Loucy (cell line): ENCODE measurements around the gene PDE4A.

Experiments
- H2AFZ ChIP-seq: fragments of 200-600 bp; sonication (generic); 2 replicates; pipeline ENCODE4 v1.6.0; 2016; ENCODE audit warnings: antibody characterized with exemption, mild to moderate bottlenecking, low read length, moderate library complexity
- H3F3A ChIP-seq: fragments of 200-600 bp; 2 replicates; pipeline ENCODE4 v1.6.0; 2016; ENCODE audit warnings: antibody characterized with exemption, low read depth, mild to moderate bottlenecking
- H3K27me3 ChIP-seq: fragments of 200-600 bp; sonication (generic); 2 replicates; pipeline ENCODE4 v1.6.1; 2014; ENCODE audit warnings: low read length, mild to moderate bottlenecking; ENCODE audit not compliant: insufficient read depth, poor library complexity, severe bottlenecking
- H3K36me3 ChIP-seq: fragments of 200-600 bp; sonication (generic); 2 replicates; pipeline ENCODE4 v1.6.1; 2016; ENCODE audit warnings: low read length; ENCODE audit not compliant: insufficient read depth
- H3K4me1 ChIP-seq: fragments of 200-600 bp; sonication (generic); 2 replicates; pipeline ENCODE4 v1.5.1; 2014; ENCODE audit warnings: low read length, mild to moderate bottlenecking; ENCODE audit not compliant: insufficient read depth, poor library complexity, severe bottlenecking
- H3K4me2 ChIP-seq: fragments of 200-600 bp; sonication (generic); 2 replicates; pipeline ENCODE4 v1.6.0; 2014; ENCODE audit warnings: antibody characterized with exemption, low read length, low read depth, mild to moderate bottlenecking; ENCODE audit not compliant: poor library complexity, severe bottlenecking
- H3K4me3 ChIP-seq: fragments of 200-600 bp; sonication (generic); 2 replicates; pipeline ENCODE4 v1.5.1; 2014; ENCODE audit warnings: low read length, mild to moderate bottlenecking, mixed read lengths; ENCODE audit not compliant: poor library complexity, severe bottlenecking
- H3K79me2 ChIP-seq: fragments of 200-600 bp; sonication (generic); 2 replicates; pipeline ENCODE4 v1.6.1; 2014; ENCODE audit warnings: low read length; ENCODE audit not compliant: insufficient read depth
- H3K9ac ChIP-seq: fragments of 200-600 bp; sonication (generic); 2 replicates; pipeline ENCODE4 v1.6.0; 2014; ENCODE audit warnings: mild to moderate bottlenecking, low read depth, low read length, moderate library complexity; ENCODE audit not compliant: poor library complexity, severe bottlenecking
- H3K9me2 ChIP-seq: fragments of 200-600 bp; sonication (generic); replicated peaks from 2 replicates; pipeline ENCODE4 v1.6.1; 2016; ENCODE audit warnings: low read depth, low read length, mixed read lengths
- H3K9me3 ChIP-seq: fragments of 200-600 bp; sonication (generic); 2 replicates; pipeline ENCODE4 v1.6.1; 2014; ENCODE audit warnings: mild to moderate bottlenecking, antibody characterized with exemption, low read length, low read depth; ENCODE audit not compliant: insufficient read depth
- H4K20me1 ChIP-seq: fragments of 200-600 bp; sonication (generic); 2 replicates; pipeline ENCODE4 v1.6.0; 2014; ENCODE audit warnings: antibody characterized with exemption, low read length, mild to moderate bottlenecking; ENCODE audit not compliant: insufficient read depth, poor library complexity, severe bottlenecking
- CTCF ChIP-seq: fragments of 200-600 bp; sonication (generic); conservative IDR thresholded peaks from 2 replicates; pipeline ENCODE4 v1.5.1; 2014; ENCODE audit warnings: mild to moderate bottlenecking, antibody characterized with exemption, low read length
- EZH2phosphoT487 ChIP-seq: fragments of 200-600 bp; IDR thresholded peaks from 2 replicates; pipeline ENCODE4 v1.6.1; 2018; ENCODE audit warnings: antibody characterized with exemption, mild to moderate bottlenecking, moderate library complexity, borderline replicate concordance

The PDE4A gene

DNA sequence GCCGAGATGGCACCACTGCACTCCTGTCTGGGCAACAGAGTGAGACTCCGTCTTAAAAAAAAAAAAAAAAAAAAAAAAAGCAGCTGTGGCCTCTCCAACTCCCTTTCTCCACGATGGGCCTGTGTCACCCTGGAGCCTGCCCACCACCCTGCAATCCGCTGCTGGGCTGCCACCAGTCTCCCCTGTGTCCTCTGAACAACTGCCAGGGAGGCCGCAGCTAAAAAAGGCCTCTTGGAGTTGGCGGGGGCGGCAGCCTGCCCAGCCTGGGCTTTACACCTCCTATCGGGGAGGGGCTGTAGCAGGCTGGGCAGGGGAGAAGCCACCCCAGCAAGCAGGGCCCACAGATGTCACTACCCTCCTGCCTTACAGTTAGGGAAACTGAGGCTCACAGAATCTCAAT lies 20.5 kb upstream of the PDE4A start:
- TF ChIP-seq CTCF = no peak
- TF ChIP-seq EZH2phosphoT487 = no peak
- H3K9me3 ChIP-seq = no peaks in the 10 kb centered on the region
- no peaks in the 10 kb centered on the region for H3F3A ChIP-seq
- H3K9ac ChIP-seq = peak overlapping the region; percentile 93
- H3K27me3 ChIP-seq = no peaks in the 10 kb centered on the region
- H3K4me3 ChIP-seq = no peak overlapping the region
- H3K79me2 ChIP-seq = peaks cover 68% of the 10 kb centered on the region
- H3K4me1 ChIP-seq = peaks cover 21% of the 10 kb centered on the region
- no peak overlapping the region for H2AFZ ChIP-seq
- peaks cover 6% of the 10 kb centered on the region; the same call in 1 of the 2 replicates for H3K36me3 ChIP-seq
- peak overlapping the region; percentile 97 for H3K4me2 ChIP-seq
- H3K9me2 ChIP-seq = no peaks in the 10 kb centered on the region
- peaks cover 53% of the 10 kb centered on the region for H4K20me1 ChIP-seq

DNA sequence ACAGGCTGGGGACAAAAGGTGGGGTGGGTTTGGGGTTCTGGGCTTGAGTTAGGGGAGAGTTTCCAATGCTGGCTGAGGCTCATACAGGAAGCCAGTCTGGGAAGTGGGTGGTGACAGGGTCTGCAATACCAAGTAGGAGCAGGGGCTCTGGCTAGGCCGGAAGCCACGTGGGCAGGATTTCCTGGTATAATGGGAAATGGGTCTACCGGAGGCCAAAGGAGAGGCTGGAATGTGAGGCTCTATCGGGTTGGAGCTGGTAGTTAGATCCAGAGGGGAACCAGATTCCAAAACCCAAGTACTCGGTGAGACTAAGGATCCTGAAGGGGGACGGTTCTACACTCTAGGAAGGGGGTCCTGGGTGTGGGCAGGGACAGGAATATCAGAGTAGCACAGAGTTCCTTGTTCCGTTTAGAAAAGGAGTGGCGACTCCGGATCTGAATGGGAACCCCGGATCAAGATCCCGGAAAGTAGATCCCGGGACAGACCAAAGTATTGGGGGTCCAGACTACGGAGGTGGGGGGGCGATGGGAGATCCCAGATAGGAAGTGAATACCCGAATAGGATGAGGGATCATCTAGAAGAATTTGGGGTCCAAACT lies 17.8 kb upstream of the PDE4A start:
- H3K9ac ChIP-seq = peak overlapping the region; percentile 93
- H3K9me2 ChIP-seq = no peaks in the 10 kb centered on the region
- H3K36me3 ChIP-seq = no peaks in the 10 kb centered on the region
- peak overlapping the region; percentile 97 for H3K4me2 ChIP-seq
- no peak overlapping the region for H2AFZ ChIP-seq
- TF ChIP-seq CTCF = no peak
- H3K27me3 ChIP-seq = no peaks in the 10 kb centered on the region
- peaks cover 24% of the 10 kb centered on the region for H3K4me1 ChIP-seq
- H4K20me1 ChIP-seq = peaks cover 48% of the 10 kb centered on the region
- no peaks in the 10 kb centered on the region for H3K9me3 ChIP-seq
- peaks cover 58% of the 10 kb centered on the region for H3K79me2 ChIP-seq
- peak overlapping the region; percentile 95 for H3K4me3 ChIP-seq
- peaks cover 8% of the 10 kb centered on the region; the same call in 1 of the 2 replicates for H3F3A ChIP-seq

DNA sequence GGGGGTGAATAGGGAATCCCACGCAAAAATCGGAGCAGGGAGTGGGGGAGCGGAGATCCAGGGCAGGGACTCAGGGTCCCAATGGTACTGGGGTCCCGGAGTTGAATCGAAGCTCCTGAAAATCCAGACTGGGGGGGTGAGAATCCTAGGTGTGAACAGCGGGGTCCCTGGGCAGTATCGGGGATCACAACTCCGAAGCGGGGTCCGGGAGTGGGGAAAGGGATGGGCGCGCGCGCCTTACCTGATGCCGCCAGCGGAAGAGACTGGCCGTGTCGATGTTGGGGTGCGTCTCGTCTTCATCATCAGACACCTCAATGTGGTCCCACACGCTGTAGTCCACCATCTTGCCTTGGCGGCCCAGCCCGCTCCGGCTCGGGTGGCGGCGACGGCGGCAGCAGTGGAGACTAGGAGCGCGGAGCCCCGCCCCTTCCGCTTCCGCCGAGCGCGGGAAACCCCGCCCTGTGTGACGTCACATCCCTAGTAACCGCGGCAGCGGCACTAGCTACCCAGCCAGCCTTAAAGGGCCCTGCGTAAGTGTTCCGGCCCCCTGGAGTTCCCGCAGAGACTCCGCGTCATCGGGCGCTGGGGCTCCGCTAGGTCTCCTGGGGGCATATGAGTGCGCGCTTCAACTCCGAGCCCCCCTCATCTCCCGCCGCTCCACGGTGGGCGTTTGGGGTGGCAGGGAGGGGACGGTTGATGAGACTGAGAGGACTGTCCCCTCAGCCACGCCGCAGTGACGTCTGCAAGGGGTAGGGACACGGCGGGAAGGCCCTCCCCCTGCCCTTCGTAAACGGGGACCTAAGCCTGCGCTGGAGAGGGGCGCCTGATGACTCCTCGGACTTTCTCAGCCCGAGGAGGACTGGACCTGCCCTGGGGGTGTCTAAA lies 17.0 kb upstream of the PDE4A start, which contains the start of gene CDC37:
Gene CDC37, minus strand, starts transcription at position 406 of the 885 bp plus-strand sequence. Its CDS starts 63 bp downstream, at position 343.
- peaks cover 30% of the 10 kb centered on the region for H3K4me1 ChIP-seq
- H4K20me1 ChIP-seq = peaks cover 40% of the 10 kb centered on the region

More for the DNA sequence above, 17.0 kb upstream of the PDE4A start, which contains the start of gene CDC37:
- H2AFZ ChIP-seq = peak within 1 kb of the TSS; percentile 93
- peak within 1 kb of the TSS; percentile 98 for H3K4me2 ChIP-seq
- H3K9me3 ChIP-seq = no peaks in the 10 kb centered on the region
- peaks cover 49% of the 10 kb centered on the region for H3K79me2 ChIP-seq
- no peaks in the 10 kb centered on the region for H3K27me3 ChIP-seq
- H3K9ac ChIP-seq = peak within 1 kb of the TSS; percentile 93
- no peaks in the 10 kb centered on the region for H3K36me3 ChIP-seq
- TF ChIP-seq EZH2phosphoT487 (no peak), CTCF (no peak)
- H3F3A ChIP-seq = peaks cover 8% of the 10 kb centered on the region; the same call in 1 of the 2 replicates
- no peaks in the 10 kb centered on the region for H3K9me2 ChIP-seq
- H3K4me3 ChIP-seq = peak within 1 kb of the TSS; percentile 95
